K562 (cell line): ENCODE measurements around the gene CFL1. TPM values are rescaled to one million over a fixed set of nuclear protein-coding genes. Genes with fewer than 3 reads are reported as not detected.

Experiments
- ATAC-seq: fragments of 200-7000 bp; cut with Tn5 transposase; 3 replicates; pipeline ENCODE4 v1.9.1; 2020; ENCODE audit warnings: moderate library complexity
- BruUV-seq: library from RNA; stranded (reverse); fragments of 400-500 nt; replicated peaks from 2 replicates; lab custom pipeline; 2021; lab: Mats Ljungman, UMichigan
- CTCF ChIA-PET: fragments of 300-600 bp; formaldehyde crosslinking; extraction: SDS; loops from one replicate; lab custom pipeline; 2021; ENCODE audit warnings: low intra/inter-chr PET ratio; lab: Yijun Ruan, JAX
- POLR2A ChIA-PET: fragments of 300-600, 350-650 bp; sonication (Branson Sonifier 250); formaldehyde crosslinking; extraction: SDS; loops from one replicate; lab custom pipeline; 2021; ENCODE audit warnings: antibody characterized with exemption, inconsistent platforms; lab: Yijun Ruan, JAX
- DNase-seq, 4 experiments: peaks; one replicate each; pipeline versions ENCODE4 v3.0.0 to v3.0.0-alpha.2; 2011 to 2018; ENCODE audit warnings: low spot score in 3 of 4, mixed read lengths in 3 of 4; ENCODE audit errors: extremely low read depth in 1 of 4
- FAIRE-seq: peaks from 2 replicates; lab custom pipeline; 2011; peaks lifted over from hg19 to GRCh38; lab: Jason Lieb, UNC
- H2AFZ ChIP-seq: 2 replicates; pipeline ENCODE4 v1.6.0; 2011; ENCODE audit warnings: low read depth, low read length, control low read depth, inconsistent platforms
- H3K27ac ChIP-seq: fragments of 200-600 bp; 3 replicates; pipeline ENCODE4 v1.8.0; 2011; ENCODE audit warnings: low read depth, mild to moderate bottlenecking, control low read depth, inconsistent platforms, low read length, moderate library complexity, mixed read lengths; ENCODE audit errors: extremely low read depth
- H3K27me3 ChIP-seq, 2 experiments: fragments of 300-600 bp in 1 of 2; 2 replicates in 1 of 2; 3 replicates in 1 of 2; pipeline versions ENCODE4 v1.6.0 to v1.8.0; 2011; ENCODE audit warnings: inconsistent platforms in 2 of 2, low read length in 2 of 2, mild to moderate bottlenecking in 1 of 2, mixed read lengths in 1 of 2, moderate library complexity in 1 of 2; ENCODE audit not compliant: control insufficient read depth in 2 of 2, insufficient read depth in 2 of 2
- H3K36me3 ChIP-seq: fragments of 300-600 bp; 3 replicates; pipeline ENCODE4 v1.8.0; 2011; ENCODE audit warnings: mild to moderate bottlenecking, low read length, inconsistent platforms; ENCODE audit not compliant: control insufficient read depth, insufficient read depth
- H3K4me1 ChIP-seq, 2 experiments: fragments of 200-600 bp in 1 of 2; replicated peaks in 1 of 2; 2 replicates in 1 of 2; 3 replicates in 1 of 2; pipeline versions ENCODE4 v1.5.1 to v1.8.0; 2011; ENCODE audit warnings: inconsistent platforms in 2 of 2, low read length in 2 of 2, mild to moderate bottlenecking in 1 of 2, mixed read lengths in 1 of 2, moderate library complexity in 1 of 2; ENCODE audit not compliant: control insufficient read depth in 2 of 2, insufficient read depth in 2 of 2
- H3K4me2 ChIP-seq: 2 replicates; pipeline ENCODE4 v1.6.1; 2011; ENCODE audit warnings: low read length, control low read depth, inconsistent platforms, mixed read lengths; ENCODE audit not compliant: insufficient read depth
- H3K4me3 ChIP-seq: fragments of 200-600 bp; sonication (generic), shearing (Covaris generic); 2 replicates; pipeline ENCODE4 v1.5.1; 2016; ENCODE audit warnings: control low read depth, inconsistent platforms
- H3K79me2 ChIP-seq: fragments of 200-600 bp; 3 replicates; pipeline ENCODE4 v1.8.0; 2011; ENCODE audit warnings: low read length, inconsistent platforms; ENCODE audit not compliant: control insufficient read depth, insufficient read depth
- H3K9ac ChIP-seq, 2 experiments: 2 replicates each; pipeline versions ENCODE4 v1.6.0 to v1.6.1; 2011; ENCODE audit warnings: low read depth in 2 of 2, low read length in 2 of 2, control low read depth in 1 of 2, inconsistent platforms in 1 of 2, mild to moderate bottlenecking in 1 of 2, mixed read lengths in 1 of 2; ENCODE audit not compliant: insufficient read depth in 1 of 2
- H3K9me1 ChIP-seq: one replicate; pipeline ENCODE4 v1.6.0; 2011; ENCODE audit warnings: inconsistent platforms, mild to moderate bottlenecking, low read length, moderate library complexity; ENCODE audit not compliant: control insufficient read depth, insufficient read depth
- H3K9me3 ChIP-seq: replicated peaks from 2 replicates; pipeline ENCODE4 v1.5.1; 2011; ENCODE audit warnings: low read depth, low read length, inconsistent platforms; ENCODE audit not compliant: control insufficient read depth, insufficient read depth
- H4K20me1 ChIP-seq: replicated peaks from 2 replicates; pipeline ENCODE4 v1.6.1; 2011; ENCODE audit warnings: low read length, inconsistent platforms, mixed read lengths; ENCODE audit not compliant: control insufficient read depth, insufficient read depth
- CBFA2T2 ChIP-seq: fragments of 450-650 bp; conservative IDR thresholded peaks from 2 replicates; pipeline ENCODE4 v1.6.1; 2017; ENCODE audit warnings: mild to moderate bottlenecking
- ELF2 ChIP-seq: fragments of 250-450 bp; sonication (Bioruptor Pico); IDR thresholded peaks from 2 replicates; pipeline ENCODE4 v1.5.0; 2021; ENCODE audit warnings: mild to moderate bottlenecking
- FOXM1 ChIP-seq, 2 experiments: fragments of 450-650 bp in 1 of 2; sonication (generic) in 1 of 2; formaldehyde crosslinking in 1 of 2; IDR thresholded peaks; 2 replicates each; pipeline versions ENCODE4 v1.6.1 to v1.9.0; 2017 to 2022; ENCODE audit warnings: low read depth in 2 of 2, mild to moderate bottlenecking in 2 of 2, missing genetic modification reagents in 1 of 2, moderate library complexity in 1 of 2
- GABPA ChIP-seq: fragments of 200-800 bp; sonication (Bioruptor generic); conservative IDR thresholded peaks from 2 replicates; pipeline ENCODE4 v1.6.1; 2016; ENCODE audit warnings: low read depth, missing genetic modification characterization, missing compliant biosample characterization
- GTF2A2 ChIP-seq: IDR thresholded peaks from 2 replicates; pipeline ENCODE4 v1.6.1; 2016; ENCODE audit warnings: mild to moderate bottlenecking, missing genetic modification characterization, missing compliant biosample characterization
- HDAC6 ChIP-seq: IDR thresholded peaks from 2 replicates; pipeline ENCODE4 v1.6.1; 2012; ENCODE audit warnings: low read depth, mild to moderate bottlenecking, control low read depth, inconsistent platforms, low read length, moderate library complexity
- HLTF ChIP-seq: fragments of 450-650 bp; IDR thresholded peaks from 2 replicates; pipeline ENCODE4 v1.6.1; 2016
- NR3C1 ChIP-seq: sonication (generic); formaldehyde crosslinking; IDR thresholded peaks from 2 replicates; pipeline ENCODE4 v1.8.1; 2022; ENCODE audit warnings: missing genetic modification reagents
- PCBP1 ChIP-seq: fragments of 200-400 bp; formaldehyde crosslinking; IDR thresholded peaks from 2 replicates; pipeline ENCODE4 v1.6.1; 2018; ENCODE audit warnings: mild to moderate bottlenecking, low read depth, low read length; ENCODE audit not compliant: poor library complexity, severe bottlenecking
- POLR2A ChIP-seq: fragments of 450-650 bp; conservative IDR thresholded peaks from 2 replicates; pipeline ENCODE4 v1.6.1; 2016
- POLR2G ChIP-seq: fragments of 200-400 bp; formaldehyde crosslinking; IDR thresholded peaks from 2 replicates; pipeline ENCODE4 v1.6.1; 2017; ENCODE audit warnings: low read depth, mild to moderate bottlenecking, antibody characterized with exemption, low read length, moderate library complexity
- PYGO2 ChIP-seq: fragments of 450-650 bp; IDR thresholded peaks from 2 replicates; pipeline ENCODE4 v1.6.1; 2016; ENCODE audit warnings: mild to moderate bottlenecking, missing genetic modification characterization, moderate library complexity, missing compliant biosample characterization
- RBFOX2 ChIP-seq: fragments of 200-400 bp; formaldehyde crosslinking; IDR thresholded peaks from 2 replicates; pipeline ENCODE4 v1.6.1; 2017; ENCODE audit warnings: low read depth, mild to moderate bottlenecking, low read length, moderate library complexity
- RBM22 ChIP-seq: fragments of 200-400 bp; formaldehyde crosslinking; IDR thresholded peaks from 2 replicates; pipeline ENCODE4 v1.6.1; 2018; ENCODE audit warnings: low read length, low read depth; ENCODE audit not compliant: poor library complexity, severe bottlenecking
- SRSF1 ChIP-seq: fragments of 200-400 bp; formaldehyde crosslinking; IDR thresholded peaks from 2 replicates; pipeline ENCODE4 v1.6.1; 2017; ENCODE audit warnings: mild to moderate bottlenecking, low read depth, low read length, moderate library complexity
- ZNF224 ChIP-seq: sonication (generic); formaldehyde crosslinking; IDR thresholded peaks from 2 replicates; pipeline ENCODE4 v1.8.0; 2022; ENCODE audit warnings: mild to moderate bottlenecking, missing genetic modification reagents
- ZSCAN32 ChIP-seq: fragments of 450-650 bp; formaldehyde crosslinking; IDR thresholded peaks from 2 replicates; pipeline ENCODE4 v1.4.0; 2020; ENCODE audit warnings: mild to moderate bottlenecking, moderate library complexity
- WGBS: fragments of 100-300 bp; shearing (Covaris generic); methylation state at CpG from one replicate; pipeline ENCODE4 v1.1.6; 2016; ENCODE audit warnings: low coverage, mixed read lengths; ENCODE audit not compliant: insufficient coverage; ENCODE audit errors: missing lambda C conversion rate; 5-methylcytosine and 5-hydroxymethylcytosine counted together
- in situ Hi-C: fragments of 300-500 bp; cut with MboI; formaldehyde crosslinking; loops from 4 replicates; pipeline ENCODE4 v1.15.0; 2018; ENCODE audit warnings: inconsistent platforms, mixed read lengths
- intact Hi-C: fragments of 100-400 bp; cut with micrococcal nuclease; formaldehyde crosslinking; loops from 2 replicates; pipeline ENCODE4 v1.14.2; 2022
- polyA plus RNA-seq, 8 experiments: library from polyadenylated mRNA; depleted of rRNA in 4 of 8; stranded (reverse) in 5 of 8; unstranded in 3 of 8; fragments of >200 nt; fragmentation: Nextera tagmentation in 2 of 8; fragmentation: Illumina TruSeq in 1 of 8; extraction: Ambion mirVana in 2 of 8; extraction: Trizol in 1 of 8; gene quantifications; 2 replicates each; pipeline versions ENCODE4 v1.2.1 to v1.2.3, GENCODE V29; 2011 to 2014; ENCODE audit warnings: inconsistent platforms in 1 of 8, missing spikeins in 1 of 8
- total RNA-seq, 7 experiments: library from RNA; depleted of rRNA in 6 of 7; stranded (reverse); fragments of >200 nt in 6 of 7; fragmentation: Illumina TruSeq in 2 of 7; extraction: Trizol in 2 of 7; gene quantifications; 2 replicates each; pipeline versions ENCODE4 v1.2.1 to v1.2.3, GENCODE V29; 2011 to 2021; ENCODE audit warnings: low replicate concordance in 1 of 7
- TF ChIP-seq, protein P1 (sequence below): sonication (generic); formaldehyde crosslinking; IDR thresholded peaks from 2 replicates; pipeline ENCODE4 v1.8.1; 2023; ENCODE audit warnings: mild to moderate bottlenecking, missing genetic modification reagents
- TF ChIP-seq, protein P2 (sequence below): fragments of 250-450 bp; sonication (Bioruptor Pico); IDR thresholded peaks from 2 replicates; pipeline ENCODE4 v1.4.0; 2020; ENCODE audit warnings: mild to moderate bottlenecking, moderate library complexity, borderline replicate concordance

Gene CFL1
- total and polyA plus RNA-seq, 9 of the 15 experiments (the other 6 are each of a cell fraction or from before 2014, with no cell fraction given), result 105 to 1,101 (median 859) TPM

DNA sequence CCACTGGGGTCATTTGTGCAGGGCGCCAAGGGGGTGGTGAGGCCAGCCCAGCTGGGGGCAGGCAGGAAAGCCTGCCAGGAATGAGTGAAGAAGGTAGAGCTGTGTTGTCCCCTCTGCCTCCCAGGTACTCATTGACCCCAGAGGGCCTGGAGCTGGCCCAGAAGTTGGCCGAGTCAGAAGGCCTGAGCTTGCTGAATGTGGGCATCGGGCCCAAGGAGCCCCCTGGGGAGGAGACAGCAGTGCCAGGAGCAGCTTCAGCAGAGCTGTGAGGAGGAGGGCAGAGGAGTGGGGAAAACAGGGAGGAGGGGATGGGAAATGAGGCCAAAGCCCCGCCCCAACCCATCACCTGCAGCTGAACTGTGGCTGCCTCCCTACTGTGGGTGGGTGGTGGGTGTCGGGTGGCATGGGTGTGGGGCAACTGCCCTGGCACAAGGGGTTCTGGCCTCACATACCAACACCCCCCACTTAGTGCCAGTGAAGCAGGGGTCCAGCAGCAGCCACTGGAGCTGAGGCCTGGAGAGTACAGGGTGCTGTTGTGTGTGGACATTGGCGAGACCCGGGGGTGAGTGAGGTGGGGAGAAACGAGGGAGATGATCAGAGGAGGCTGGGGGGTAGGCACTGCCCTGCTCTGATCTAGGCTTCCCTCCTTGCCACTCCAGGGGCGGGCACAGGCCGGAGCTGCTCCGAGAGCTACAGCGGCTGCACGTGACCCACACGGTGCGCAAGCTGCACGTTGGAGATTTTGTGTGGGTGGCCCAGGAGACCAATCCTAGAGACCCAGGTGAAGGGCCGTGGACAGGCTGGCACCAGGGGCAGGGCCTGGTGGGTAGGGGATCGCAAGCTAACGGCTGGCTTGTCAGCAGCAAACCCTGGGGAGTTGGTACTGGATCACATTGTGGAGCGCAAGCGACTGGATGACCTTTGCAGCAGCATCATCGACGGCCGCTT, 5.2 kb upstream of the CFL1 start:
- Histone ChIP-seq H4K20me1 (no peaks in the 10 kb centered on the region), H3K9me1 (no peaks in the 10 kb centered on the region), H3K9ac (peak overlapping the region in 1 of 2 experiments; percentile 100; a peak in 2 of 4 replicates), H3K9me3 (no peaks in the 10 kb centered on the region), H3K4me2 (no peak overlapping the region), H2AFZ (no peak overlapping the region), H3K27me3 (no peaks in the 10 kb centered on the region; a peak in 1 of 5 replicates), H3K4me1 (peaks cover 22 to 80% of the 10 kb centered on the region in 2 experiments), H3K36me3 (peaks cover 69% of the 10 kb centered on the region; the same call in 2 of the 3 replicates), H3K4me3 (no peak overlapping the region), H3K27ac (no peak overlapping the region), H3K79me2 (peaks cover 26% of the 10 kb centered on the region)
- no peak for ATAC-seq
- CTCF ChIA-PET, result no interaction called here
- FAIRE-seq, result no peak
- BruUV-seq, result no TSS peak
- TF ChIP-seq GTF2A2 (tag) (no peak), POLR2G (peak; percentile 56; the same call in 1 of the 2 replicates), PCBP1 (peak; percentile 35), RBFOX2 (peak; percentile 72), FOXM1 (IDR thresholded peaks at IDR 0.05; ENCODE audit: low read depth) (no peak), FOXM1 (CRISPR knock-in tag; IDR thresholded peaks at IDR 0.05; ENCODE audit: low read depth) (0 out of 2 replicates have a peak, but pooled peaks have one; percentile 39), SRSF1 (no peak), ZSCAN32 (CRISPR knock-in tag) (no peak), RBM22 (peak; percentile 50), ELF2 (CRISPR knock-in tag) (no peak), HDAC6 (no peak), GABPA (tag) (no peak), POLR2A (peak; percentile 32; the same call in 1 of the 2 replicates), HLTF (no peak), CBFA2T2 (no peak), NR3C1 (CRISPR knock-in tag) (no peak), ZNF224 (CRISPR knock-in tag) (no peak), PYGO2 (tag) (no peak)
- TF ChIP-seq, protein P1, sequence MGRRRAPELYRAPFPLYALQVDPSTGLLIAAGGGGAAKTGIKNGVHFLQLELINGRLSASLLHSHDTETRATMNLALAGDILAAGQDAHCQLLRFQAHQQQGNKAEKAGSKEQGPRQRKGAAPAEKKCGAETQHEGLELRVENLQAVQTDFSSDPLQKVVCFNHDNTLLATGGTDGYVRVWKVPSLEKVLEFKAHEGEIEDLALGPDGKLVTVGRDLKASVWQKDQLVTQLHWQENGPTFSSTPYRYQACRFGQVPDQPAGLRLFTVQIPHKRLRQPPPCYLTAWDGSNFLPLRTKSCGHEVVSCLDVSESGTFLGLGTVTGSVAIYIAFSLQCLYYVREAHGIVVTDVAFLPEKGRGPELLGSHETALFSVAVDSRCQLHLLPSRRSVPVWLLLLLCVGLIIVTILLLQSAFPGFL (CRISPR knock-in tag), result no peak
- TF ChIP-seq, protein P2, sequence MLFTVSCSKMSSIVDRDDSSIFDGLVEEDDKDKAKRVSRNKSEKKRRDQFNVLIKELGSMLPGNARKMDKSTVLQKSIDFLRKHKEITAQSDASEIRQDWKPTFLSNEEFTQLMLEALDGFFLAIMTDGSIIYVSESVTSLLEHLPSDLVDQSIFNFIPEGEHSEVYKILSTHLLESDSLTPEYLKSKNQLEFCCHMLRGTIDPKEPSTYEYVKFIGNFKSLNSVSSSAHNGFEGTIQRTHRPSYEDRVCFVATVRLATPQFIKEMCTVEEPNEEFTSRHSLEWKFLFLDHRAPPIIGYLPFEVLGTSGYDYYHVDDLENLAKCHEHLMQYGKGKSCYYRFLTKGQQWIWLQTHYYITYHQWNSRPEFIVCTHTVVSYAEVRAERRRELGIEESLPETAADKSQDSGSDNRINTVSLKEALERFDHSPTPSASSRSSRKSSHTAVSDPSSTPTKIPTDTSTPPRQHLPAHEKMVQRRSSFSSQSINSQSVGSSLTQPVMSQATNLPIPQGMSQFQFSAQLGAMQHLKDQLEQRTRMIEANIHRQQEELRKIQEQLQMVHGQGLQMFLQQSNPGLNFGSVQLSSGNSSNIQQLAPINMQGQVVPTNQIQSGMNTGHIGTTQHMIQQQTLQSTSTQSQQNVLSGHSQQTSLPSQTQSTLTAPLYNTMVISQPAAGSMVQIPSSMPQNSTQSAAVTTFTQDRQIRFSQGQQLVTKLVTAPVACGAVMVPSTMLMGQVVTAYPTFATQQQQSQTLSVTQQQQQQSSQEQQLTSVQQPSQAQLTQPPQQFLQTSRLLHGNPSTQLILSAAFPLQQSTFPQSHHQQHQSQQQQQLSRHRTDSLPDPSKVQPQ (CRISPR knock-in tag), result no peak
- POLR2A ChIA-PET, result interaction anchor here (0.6 to 2.6 kb wide), 6 partner anchors 9 to 27 kb away, joined by 3 to 7 read pairs (median 4); partner anchors contain the start of genes CCDC85B and CTSW
- DNase-seq, result no peak
- in situ Hi-C loops, result no loop called here
- 94% methylated on average over 24 of the region's 24 CpGs for WGBS
- intact Hi-C loops, result no loop called here
